Measurements from ENCODE around the gene BRF1.

Gene BRF1

GRCh38 chr14:105165134-105165704 is 135.6 kb downstream of the BRF1 start:
- no peak for TF ChIP-seq CTCF (IDR thresholded peaks at IDR 0.05; ENCODE audit: low read depth, low read length)
- no peak for DNase-seq (ENCODE audit: low read depth in 2 of 2)
- H3K4me3 ChIP-seq (replicated peaks in 1 of 2; ENCODE audit: low read depth in 2 of 2, low read length in 2 of 2), result no peak overlapping the region

DNA sequence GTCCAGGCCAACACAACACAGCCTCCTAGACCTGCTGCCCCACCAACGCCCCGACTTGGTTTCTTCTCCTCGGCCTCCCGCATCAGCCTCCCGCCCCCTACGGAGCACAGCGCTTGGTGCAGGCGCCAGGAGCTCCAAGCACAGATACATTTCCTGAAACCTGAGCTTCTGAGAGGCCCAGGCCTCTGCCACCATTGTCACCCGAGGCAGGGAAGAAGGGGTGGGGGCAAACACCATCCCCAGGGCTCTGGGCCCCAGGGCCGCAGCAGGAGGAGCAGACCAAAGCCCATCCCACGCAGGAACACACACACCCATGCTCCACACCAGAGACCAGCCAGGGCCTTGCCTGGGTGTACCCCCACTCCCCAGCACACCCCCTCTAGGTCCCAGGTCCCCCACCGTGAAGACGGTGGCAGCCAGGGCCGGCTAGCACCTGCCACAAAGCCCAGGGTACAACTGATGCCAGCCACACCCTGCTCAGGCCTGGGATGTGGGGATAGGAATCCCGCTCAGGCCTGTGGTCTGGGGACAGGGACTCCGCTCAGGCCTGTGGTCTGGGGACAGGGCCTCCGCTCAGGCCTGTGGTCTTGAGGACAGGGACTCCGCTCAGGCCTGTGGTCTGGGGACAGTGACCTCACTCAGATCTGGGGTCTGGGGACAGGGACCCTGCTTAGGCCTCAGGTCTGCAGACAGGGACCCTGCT is 137.6 kb downstream of the BRF1 start:
- no peak for TF ChIP-seq CTCF (IDR thresholded peaks at IDR 0.05; ENCODE audit: low read depth, low read length)
- DNase-seq (ENCODE audit: low read depth in 2 of 2), result no peak
- no peak overlapping the region for H3K4me3 ChIP-seq (replicated peaks in 1 of 2; ENCODE audit: low read depth in 2 of 2, low read length in 2 of 2)

DNA sequence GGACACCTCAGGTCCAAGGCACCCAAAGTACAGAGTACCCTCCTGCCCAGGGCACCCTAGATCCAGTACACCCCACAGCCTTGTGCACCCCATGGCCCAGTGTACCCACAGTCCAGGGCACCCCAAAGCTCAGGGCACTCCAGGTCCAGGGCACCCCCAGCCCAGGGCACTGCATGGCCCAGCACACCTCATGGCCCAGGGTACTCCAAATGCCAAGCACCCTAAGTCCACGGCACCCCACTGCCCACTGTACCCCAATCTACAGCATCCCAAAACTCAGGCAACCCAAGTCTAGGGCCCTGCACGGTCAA is 138.2 kb downstream of the BRF1 start:
- no peak overlapping the region for H3K4me3 ChIP-seq (replicated peaks in 1 of 2; ENCODE audit: low read depth in 2 of 2, low read length in 2 of 2)
- DNase-seq (ENCODE audit: low read depth in 2 of 2), result no peak
- TF ChIP-seq CTCF (IDR thresholded peaks at IDR 0.05; ENCODE audit: low read depth, low read length), result no peak

DNA sequence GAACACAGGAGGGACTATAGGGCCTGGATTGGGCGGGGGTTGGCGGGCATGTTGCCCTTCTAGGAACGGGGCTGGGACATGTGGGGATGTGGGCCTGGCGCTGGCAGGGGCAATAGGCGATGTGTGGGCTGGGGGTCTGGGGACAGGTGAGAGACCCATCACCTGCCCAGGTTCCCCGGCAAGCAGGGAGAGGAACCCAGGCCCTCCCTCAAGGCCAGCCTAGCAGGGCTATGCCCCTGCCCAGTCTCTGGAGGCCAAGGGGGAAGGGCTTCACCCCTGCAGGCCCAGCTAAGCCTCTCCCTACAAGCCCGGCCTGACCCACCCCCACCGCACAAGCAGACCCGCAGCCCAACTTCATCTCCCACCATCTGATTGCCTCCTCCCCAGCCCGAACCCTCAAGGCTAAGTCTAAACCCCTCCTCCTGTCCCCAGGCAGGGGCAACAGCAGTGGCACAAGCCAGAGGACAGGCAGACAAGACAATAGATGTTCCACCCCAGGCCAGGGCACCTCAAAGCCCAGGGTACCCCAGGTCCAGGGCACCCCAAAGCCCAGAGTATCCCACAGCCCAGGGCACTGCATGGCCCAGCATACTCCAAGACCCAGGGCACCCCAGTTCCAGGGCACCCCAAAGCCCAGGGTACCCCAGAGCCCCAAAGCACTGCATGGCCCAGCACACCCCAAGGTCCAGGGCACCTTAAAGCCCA is 138.7 kb downstream of the BRF1 start:
- H3K4me3 ChIP-seq (replicated peaks in 1 of 2; ENCODE audit: low read depth in 2 of 2, low read length in 2 of 2), result no peak overlapping the region
- no peak for DNase-seq (ENCODE audit: low read depth in 2 of 2)
- no peak for TF ChIP-seq CTCF (IDR thresholded peaks at IDR 0.05; ENCODE audit: low read depth, low read length)

- no peak for DNase-seq (ENCODE audit: low read depth in 2 of 2)
- no peak overlapping the region for H3K4me3 ChIP-seq (replicated peaks in 1 of 2; ENCODE audit: low read depth in 2 of 2, low read length in 2 of 2)
- TF ChIP-seq CTCF (IDR thresholded peaks at IDR 0.05; ENCODE audit: low read depth, low read length), result no peak
Measured at GRCh38 chr14:105161309-105161708, 139.5 kb downstream of the BRF1 start.

DNA sequence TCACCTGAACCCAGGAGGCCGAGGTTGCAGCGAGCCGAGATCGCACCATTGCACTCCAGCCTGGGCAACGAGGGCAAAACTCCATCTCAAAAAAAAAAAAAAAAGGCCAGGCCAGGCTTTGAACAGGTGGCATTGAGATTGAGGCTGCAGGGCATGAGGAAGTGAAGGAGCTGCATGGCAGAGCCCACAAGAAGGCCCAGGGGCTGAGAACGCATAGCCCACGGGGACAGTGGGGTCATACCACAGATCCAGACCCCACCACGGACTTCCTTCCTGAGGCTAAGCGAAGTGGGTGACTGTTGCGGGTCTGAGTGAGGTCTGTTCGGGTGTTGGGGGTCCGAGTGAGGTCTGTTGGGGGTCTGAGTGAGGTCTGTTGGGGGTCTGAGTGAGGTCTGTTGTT is 140.0 kb downstream of the BRF1 start:
- no peak for DNase-seq (ENCODE audit: low read depth in 2 of 2)
- no peak for TF ChIP-seq CTCF (IDR thresholded peaks at IDR 0.05; ENCODE audit: low read depth, low read length)
- H3K4me3 ChIP-seq (replicated peaks in 1 of 2; ENCODE audit: low read depth in 2 of 2, low read length in 2 of 2), result no peak overlapping the region
